Stimulated activated CD8-positive, alpha-beta memory T cell treated with anti-CD3 and anti-CD28 coated beads, Interleukin-4, amount 100 ng/mL, for 48 hours (primary cell): ENCODE measurements around the gene ZACN.

Experiments used
- DNase-seq: peaks from one replicate; pipeline ENCODE4 v3.0.0-alpha.2; 2020

Gene ZACN

GRCh38 chr17:76106703-76107102 is 27.7 kb downstream of the ZACN start:
- DNase-seq: no peak

- DNase-seq: no peak
Observed at GRCh38 chr17:76107509-76107908, 28.5 kb downstream of the ZACN start.

- DNase-seq: no peak
Observed at GRCh38 chr17:76111956-76112355, 33.0 kb downstream of the ZACN start.

- no peak for DNase-seq
Observed at GRCh38 chr17:76115138-76115754, 36.3 kb downstream of the ZACN start.

GRCh38 chr17:76119409-76120371 is 40.7 kb downstream of the ZACN start:
- DNase-seq: no peak

- no peak for DNase-seq
Observed at GRCh38 chr17:76120658-76121008, 41.7 kb downstream of the ZACN start.

- DNase-seq: no peak
Observed at GRCh38 chr17:76121932-76122430, 43.0 kb downstream of the ZACN start.

- no peak for DNase-seq
Observed at GRCh38 chr17:76122431-76123190, 43.6 kb downstream of the ZACN start.

GRCh38 chr17:76123191-76123499 is 44.2 kb downstream of the ZACN start:
- DNase-seq: no peak

GRCh38 chr17:76123749-76124581 is 45.0 kb downstream of the ZACN start:
- DNase-seq: no peak

GRCh38 chr17:76124582-76125390 is 45.8 kb downstream of the ZACN start:
- no peak for DNase-seq

GRCh38 chr17:76125391-76125675 is 46.4 kb downstream of the ZACN start:
- no peak for DNase-seq

- no peak for DNase-seq
Observed at GRCh38 chr17:76125922-76126321, 46.9 kb downstream of the ZACN start.

- DNase-seq: no peak
Observed at GRCh38 chr17:76130473-76130872, 51.5 kb downstream of the ZACN start.

GRCh38 chr17:76131051-76131691 is 52.2 kb downstream of the ZACN start:
- DNase-seq: no peak

GRCh38 chr17:76131692-76132573 is 53.0 kb downstream of the ZACN start:
- no peak for DNase-seq
